Right cardiac atrium (tissue), 5 donors: ENCODE measurements around the gene HOXC13. TPM values are rescaled to one million over a fixed set of nuclear protein-coding genes. Genes with fewer than 3 reads are reported as not detected.

Source experiments
- ATAC-seq, 2 donors: fragments of 200-7000 bp; cut with Tn5 transposase; one replicate each; pipeline versions ENCODE4 v1.8.0 to v1.9.1; 2020; ENCODE audit warnings: moderate library complexity in 2 of 2, mild to moderate bottlenecking in 1 of 2
- DNase-seq, 3 donors: peaks; one replicate each; pipeline ENCODE4 v3.0.0-alpha.2; 2020
- H3K27ac ChIP-seq: one replicate; pipeline ENCODE4 v1.5.1; 2013; ENCODE audit warnings: mild to moderate bottlenecking, low read length, control low read depth, moderate library complexity
- H3K27me3 ChIP-seq: one replicate; pipeline ENCODE4 v1.6.1; 2013; ENCODE audit not compliant: control insufficient read depth, insufficient read depth
- H3K4me1 ChIP-seq: one replicate; pipeline ENCODE4 v1.6.1; 2013; ENCODE audit warnings: low read length; ENCODE audit not compliant: control insufficient read depth, insufficient read depth
- H3K4me3 ChIP-seq: one replicate; pipeline ENCODE4 v1.5.1; 2013; ENCODE audit warnings: low read length, control low read depth
- H3K9me3 ChIP-seq: one replicate; pipeline ENCODE4 v1.6.1; 2013; ENCODE audit warnings: low read length; ENCODE audit not compliant: control insufficient read depth
- WGBS: extraction: QIAGEN DNeasy Blood & Tissue Kit; methylation state at CpG from one replicate; pipeline ENCODE4 v1.1.7; 2013; 5-methylcytosine and 5-hydroxymethylcytosine counted together
- intact Hi-C, 4 donors: fragments of 100-400 bp; cut with DNase I; formaldehyde crosslinking; loops; one replicate each; pipeline versions ENCODE4 v1.11.0 to v1.14.0; 2022 to 2023
- polyA plus RNA-seq: library from polyadenylated mRNA; stranded (reverse); fragments of 200-250 nt; gene quantifications from one replicate; pipeline ENCODE4 v1.2.3, GENCODE V29; 2013
- total RNA-seq, 4 donors: library from RNA; stranded (reverse); fragmentation: NEBNext Ultra II Directional; extraction: Animal tissue kit (Norgen Biotek cat#: 25700); gene quantifications; one replicate each; pipeline ENCODE4 v1.2.1, GENCODE V29; 2021
- donor health status: healthy with polysubstance abuse.
- donor health status: DM: no; HTN: yes; CAD: no.
- donor health status: DM: no; HTN: no; CAD: no.
- donor health status: DM: no; HTN: yes; CAD: no; lungs with severe emphysema.
- donor health status: DM: yes; HTN: yes; CAD: no.

The HOXC13 gene
- total and polyA plus RNA-seq, 5 donors = not detected

DNA sequence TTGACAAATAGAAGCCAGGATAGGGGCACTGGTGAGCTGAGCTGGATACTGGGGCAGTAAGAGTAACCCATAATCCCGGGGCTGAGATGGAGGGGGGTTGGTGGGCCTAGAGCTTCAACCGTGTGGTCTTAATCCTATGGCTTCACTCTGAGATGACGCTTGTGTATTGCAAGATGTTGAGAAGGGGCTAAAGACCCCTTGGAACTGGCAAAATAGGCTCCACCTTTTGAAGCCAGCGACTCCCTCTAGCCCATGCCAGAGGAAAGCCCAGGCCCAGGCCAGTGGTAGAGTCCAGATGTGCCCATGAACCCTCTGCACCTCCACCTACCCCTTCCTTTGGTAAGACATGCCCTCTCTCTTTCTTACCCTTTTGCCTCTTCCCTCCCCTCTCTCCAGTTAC is 20.7 kb downstream of the HOXC13 start:
- Histone ChIP-seq H3K4me1 (no peaks in the 10 kb centered on the region), H3K27ac (no peak overlapping the region), H3K4me3 (no peak overlapping the region), H3K27me3 (no peaks in the 10 kb centered on the region), H3K9me3 (no peaks in the 10 kb centered on the region)
- intact Hi-C loops = no loop called here
- DNase-seq (no peak), ATAC-seq (no peak)
- 14% methylated on average over 4 of the region's 4 CpGs for WGBS

DNA sequence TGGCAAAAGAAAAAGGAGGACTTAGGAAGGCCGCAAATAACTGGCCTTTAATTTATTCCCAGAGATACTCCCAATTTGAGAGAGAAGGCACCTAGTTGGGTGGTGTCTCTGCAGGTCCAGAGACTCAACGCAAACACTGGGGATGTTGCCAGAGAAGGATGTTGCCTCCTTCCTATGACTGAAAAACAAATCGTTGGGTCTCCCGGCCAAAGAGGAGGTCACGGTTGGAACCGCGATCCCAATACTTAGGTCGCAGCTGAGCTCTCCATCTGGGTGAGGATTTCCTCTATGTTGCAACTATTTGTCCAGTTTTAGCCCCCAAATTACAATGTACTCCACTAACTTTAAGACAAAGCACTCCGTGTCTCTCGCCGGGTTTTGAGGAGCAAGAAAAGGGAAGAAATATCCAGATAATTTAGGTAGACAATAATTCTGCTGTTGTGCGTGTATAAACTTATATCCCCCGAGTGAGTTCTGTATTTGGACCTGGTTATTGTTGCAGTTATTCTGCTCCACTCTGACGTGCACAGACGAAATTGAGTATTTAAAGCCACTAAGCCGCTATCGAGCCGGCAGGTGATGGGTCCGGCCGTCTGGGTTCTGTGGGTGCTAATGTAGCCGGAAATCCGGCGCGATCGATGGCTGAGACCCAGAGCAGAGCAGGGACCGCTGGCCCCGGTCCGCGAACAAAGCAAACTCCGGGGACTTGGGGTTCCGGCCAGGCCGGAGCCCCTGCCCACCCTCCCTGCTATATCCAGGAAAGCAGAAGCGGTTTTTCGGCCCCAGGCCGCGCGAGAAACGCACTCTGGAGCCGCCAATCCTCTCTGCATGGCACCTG is 21.8 kb downstream of the HOXC13 start:
- H3K4me3 ChIP-seq = no peak overlapping the region
- intact Hi-C loops = no loop called here
- H3K27ac ChIP-seq = no peak overlapping the region

DNA sequence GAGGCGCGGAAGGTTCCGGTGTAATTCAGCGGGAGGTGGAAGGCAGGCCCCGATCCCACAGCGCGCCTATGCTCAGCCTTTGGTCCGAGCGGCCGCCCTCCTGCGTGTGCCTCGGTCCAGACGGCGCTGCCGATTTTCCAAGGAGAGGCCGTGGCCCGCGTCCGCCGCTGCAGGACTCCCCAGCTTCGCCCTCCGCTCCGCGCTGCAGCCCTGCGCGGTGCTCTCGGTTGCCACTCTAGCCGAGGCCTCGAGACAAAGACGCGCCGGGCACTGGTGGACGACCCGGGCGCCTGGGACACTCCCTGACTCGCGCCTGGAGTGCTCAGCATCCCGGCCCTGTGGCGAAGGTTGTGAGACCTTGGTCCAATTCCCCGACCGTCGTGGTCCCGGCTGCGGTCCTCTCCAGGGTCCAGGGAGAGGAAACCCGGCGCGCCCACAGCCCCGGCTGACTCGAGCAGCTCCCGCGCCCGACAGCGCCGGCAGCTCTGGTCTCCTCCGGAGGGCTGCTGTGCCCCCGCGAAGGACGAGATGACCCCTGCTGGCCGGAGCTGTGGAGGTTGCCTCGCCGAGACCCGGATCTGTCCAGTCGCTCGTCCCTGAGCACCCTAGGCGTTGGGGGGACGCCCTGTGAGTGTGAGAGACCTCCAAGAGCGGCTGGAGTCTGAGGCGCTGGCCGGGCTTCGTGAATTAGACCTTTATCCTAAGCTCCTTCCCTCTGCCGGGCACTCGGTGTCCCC is 22.6 kb downstream of the HOXC13 start:
- Histone ChIP-seq H3K27ac (no peak overlapping the region), H3K4me3 (no peak overlapping the region), H3K4me1 (no peaks in the 10 kb centered on the region), H3K27me3 (peaks cover 2% of the 10 kb centered on the region), H3K9me3 (no peaks in the 10 kb centered on the region)
- 2% methylated on average over 72 of the region's 72 CpGs for WGBS
- intact Hi-C loops = no loop called here
- no peak for DNase-seq
- no peak for ATAC-seq

More for the DNA sequence above, 21.8 kb downstream of the HOXC13 start:
- peaks cover 2% of the 10 kb centered on the region for H3K27me3 ChIP-seq
- H3K4me1 ChIP-seq = no peaks in the 10 kb centered on the region
- no peaks in the 10 kb centered on the region for H3K9me3 ChIP-seq
- no peak for DNase-seq
- no peak for ATAC-seq
- 9% methylated on average over 39 of the region's 39 CpGs for WGBS

DNA sequence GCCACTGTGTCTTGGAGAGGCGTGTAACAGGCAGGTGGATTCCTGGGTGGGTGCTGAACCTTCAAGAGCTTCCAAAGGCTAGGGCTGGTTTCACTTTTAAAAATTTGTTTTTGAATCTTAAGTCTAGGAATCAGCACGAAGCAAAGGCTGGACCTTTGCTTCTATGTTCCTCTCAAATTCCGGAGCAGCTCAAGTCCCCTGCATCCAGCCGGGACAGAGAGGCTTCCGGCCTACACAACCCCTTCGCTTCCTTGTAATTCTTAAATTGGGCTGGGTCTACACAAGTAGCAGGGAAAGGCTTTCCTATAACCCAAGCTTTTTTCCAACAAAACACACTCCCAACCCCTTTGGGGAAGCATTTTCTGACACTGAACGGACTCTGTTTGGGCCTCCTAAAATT is 24.4 kb downstream of the HOXC13 start:
- Histone ChIP-seq H3K9me3 (no peaks in the 10 kb centered on the region), H3K27me3 (peaks cover 2% of the 10 kb centered on the region), H3K4me3 (no peak overlapping the region), H3K4me1 (no peaks in the 10 kb centered on the region), H3K27ac (no peak overlapping the region)
- WGBS = 24% methylated on average over 7 of the region's 7 CpGs
- ATAC-seq (no peak), DNase-seq (no peak)
- intact Hi-C loops = no loop called here

DNA sequence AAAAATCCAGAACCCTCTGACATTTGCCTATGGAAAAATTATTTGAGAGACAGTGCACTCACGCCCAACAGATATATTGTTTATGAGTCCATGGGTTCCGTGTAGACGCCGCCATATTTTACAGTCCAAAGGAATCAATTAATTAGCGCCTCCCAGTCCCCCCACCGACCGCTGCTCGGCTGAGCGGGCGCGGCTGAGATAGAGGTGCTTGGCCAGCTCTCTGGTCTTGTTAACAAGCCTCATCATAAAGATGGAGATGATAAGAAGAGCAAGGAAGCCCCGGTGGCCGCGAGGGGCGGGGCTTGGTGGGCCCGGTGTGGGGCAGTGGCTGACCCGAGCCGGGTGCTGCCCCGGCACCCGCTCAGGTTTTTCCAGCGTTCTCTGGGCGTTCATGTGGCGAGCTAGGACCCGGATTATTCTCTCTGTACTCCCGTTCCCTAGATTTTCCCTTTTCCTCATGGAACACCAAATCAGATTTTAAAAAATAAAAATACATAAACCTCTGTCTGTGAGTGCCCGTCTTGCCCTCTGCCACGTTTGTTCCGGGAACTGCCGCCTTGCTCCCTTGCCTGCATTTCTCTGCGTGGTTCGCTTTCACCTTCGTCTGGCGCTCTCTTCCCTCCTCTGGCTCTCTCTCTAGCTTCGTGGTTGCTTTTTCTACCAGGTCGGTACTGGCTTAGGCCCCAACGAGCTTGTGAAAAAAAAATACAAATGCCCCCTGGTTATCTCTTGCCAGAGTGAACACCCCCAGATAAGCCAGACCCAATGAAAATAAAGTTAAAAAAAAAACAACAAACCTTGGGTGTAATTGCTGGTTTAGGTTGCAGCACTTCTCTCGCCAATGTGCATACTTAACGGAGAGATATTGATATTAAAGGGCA is 25.0 kb downstream of the HOXC13 start:
- no peak overlapping the region for H3K27ac ChIP-seq
- DNase-seq = no peak
- no peak for ATAC-seq
- H3K9me3 ChIP-seq = no peaks in the 10 kb centered on the region
- peaks cover 2% of the 10 kb centered on the region for H3K27me3 ChIP-seq
- WGBS = 7% methylated on average over 38 of the region's 38 CpGs
- intact Hi-C loops = no loop called here
- H3K4me1 ChIP-seq = no peaks in the 10 kb centered on the region
- no peak overlapping the region for H3K4me3 ChIP-seq

DNA sequence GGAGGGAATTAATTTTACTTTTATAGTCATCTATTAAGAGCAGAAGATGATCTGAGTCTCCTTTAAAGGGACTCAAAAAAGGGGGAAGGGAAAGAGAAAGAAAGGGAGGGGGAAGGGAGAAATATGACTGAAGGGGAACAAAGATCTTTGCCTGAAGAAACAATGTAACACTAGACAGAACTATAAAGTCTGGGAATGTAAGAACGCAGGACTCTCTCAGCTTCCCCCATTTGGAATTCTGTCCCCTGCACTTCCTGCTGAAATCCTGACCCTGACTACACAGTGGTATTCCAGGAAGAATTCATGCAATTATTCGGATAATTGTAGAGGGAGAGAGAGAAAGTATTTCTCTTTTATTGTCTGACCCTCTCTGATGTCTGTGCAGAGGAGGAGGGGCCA is 25.7 kb downstream of the HOXC13 start:
- ATAC-seq = no peak
- intact Hi-C loops = no loop called here
- DNase-seq = no peak
- Histone ChIP-seq H3K4me3 (no peak overlapping the region), H3K9me3 (no peaks in the 10 kb centered on the region), H3K27me3 (peaks cover 2% of the 10 kb centered on the region), H3K4me1 (no peaks in the 10 kb centered on the region), H3K27ac (no peak overlapping the region)
- 12% methylated on average over 2 of the region's 2 CpGs for WGBS

DNA sequence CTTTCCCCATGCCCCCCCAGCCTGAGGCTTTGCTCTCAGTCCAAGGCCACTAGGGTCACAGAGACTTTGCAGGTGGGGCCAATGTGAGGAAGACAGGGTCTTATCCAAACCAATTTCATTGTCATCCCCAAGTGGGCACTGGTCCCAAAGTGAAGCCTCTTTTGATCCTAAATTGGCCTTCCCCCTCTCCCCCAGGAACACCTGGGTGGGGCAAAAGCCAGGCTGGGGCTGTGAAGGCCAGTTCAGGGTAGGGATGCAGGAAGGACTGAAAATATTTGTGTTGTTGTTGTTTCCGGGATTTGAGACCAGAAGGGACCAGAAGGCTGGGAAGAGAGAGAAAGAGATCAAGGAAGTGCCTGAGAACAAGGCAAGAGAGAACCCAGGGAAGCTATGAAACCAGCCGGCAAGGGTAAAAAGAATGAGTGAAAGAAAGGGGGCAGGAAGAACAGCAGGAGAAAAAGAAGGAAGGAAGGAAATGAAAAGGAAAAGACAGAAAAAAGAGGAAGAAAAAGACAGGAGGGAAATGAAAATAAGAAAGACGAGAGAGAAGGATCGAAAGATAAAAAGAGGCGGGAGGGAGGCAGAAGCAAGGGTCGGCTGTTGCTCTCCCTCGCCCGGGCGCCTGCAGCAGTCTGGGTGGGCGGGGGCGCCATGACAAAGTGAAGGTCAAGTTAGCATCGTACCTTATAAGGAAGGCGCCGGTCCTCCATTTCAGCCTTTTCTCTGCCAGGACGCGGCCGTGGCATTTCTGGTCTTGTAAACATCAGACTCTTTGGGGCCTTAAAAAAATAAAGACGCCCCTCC is 26.9 kb downstream of the HOXC13 start:
- Histone ChIP-seq H3K4me3 (no peak overlapping the region), H3K9me3 (no peaks in the 10 kb centered on the region), H3K4me1 (no peaks in the 10 kb centered on the region), H3K27ac (no peak overlapping the region), H3K27me3 (peaks cover 2% of the 10 kb centered on the region)
- DNase-seq = no peak
- ATAC-seq = no peak
- intact Hi-C loops = no loop called here
- WGBS = 4% methylated on average over 18 of the region's 18 CpGs

DNA sequence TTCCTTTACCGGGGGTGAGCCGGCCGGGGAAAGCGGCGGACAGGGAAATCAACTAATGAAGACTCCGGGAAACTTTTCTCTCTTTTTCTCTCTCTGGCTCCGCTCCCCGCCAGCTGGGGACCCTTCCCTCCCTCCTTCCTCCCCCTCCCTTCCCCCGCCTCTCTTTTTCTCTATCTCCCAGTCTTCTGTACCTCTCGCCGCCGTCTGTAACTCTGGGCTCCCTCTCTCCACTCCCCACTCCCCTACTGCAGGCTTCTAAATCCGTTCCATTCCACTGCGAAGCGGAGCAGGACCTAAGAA is 27.4 kb downstream of the HOXC13 start:
- Histone ChIP-seq H3K9me3 (no peaks in the 10 kb centered on the region), H3K4me3 (no peak overlapping the region), H3K27me3 (peaks cover 2% of the 10 kb centered on the region), H3K27ac (no peak overlapping the region), H3K4me1 (no peaks in the 10 kb centered on the region)
- ATAC-seq = no peak
- WGBS = 5% methylated on average over 15 of the region's 15 CpGs
- DNase-seq = no peak
- intact Hi-C loops = no loop called here

DNA sequence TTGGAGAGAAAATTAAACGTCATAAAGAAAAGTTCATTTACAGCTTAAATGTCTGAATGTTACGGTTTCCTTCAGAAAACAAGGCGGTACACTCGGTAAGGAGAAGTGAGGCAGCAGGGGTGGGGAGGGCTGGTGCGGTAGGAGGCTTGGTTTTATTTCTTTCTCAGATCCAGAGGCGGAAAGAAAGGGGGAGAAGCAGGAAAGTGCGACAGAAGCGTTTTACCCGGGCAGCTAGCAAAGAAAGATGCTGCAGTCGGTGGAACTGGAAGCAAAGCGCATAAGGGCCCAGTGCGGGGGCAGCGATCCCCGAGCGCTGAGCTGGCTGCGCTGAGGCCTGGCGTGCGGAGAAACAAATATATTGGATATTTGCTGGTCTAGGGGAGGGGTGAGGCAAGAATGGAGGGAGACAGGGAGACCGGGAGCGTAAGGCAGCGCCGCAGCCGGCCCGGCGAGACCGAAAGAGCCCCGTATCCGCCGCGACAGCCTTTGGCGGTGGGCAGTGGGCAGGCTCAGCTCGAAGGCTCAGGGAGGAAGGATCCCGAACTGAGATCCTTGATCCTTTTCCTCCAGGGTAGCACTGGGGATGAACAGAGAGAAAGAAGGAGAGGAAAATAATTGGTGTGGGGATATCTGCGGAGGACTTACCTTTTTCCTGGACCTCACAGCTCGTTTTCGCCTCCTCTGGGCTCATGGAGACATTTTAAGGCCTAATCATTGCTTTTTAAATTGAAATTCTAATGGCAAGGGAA is 27.9 kb downstream of the HOXC13 start:
- WGBS = 11% methylated on average over 36 of the region's 36 CpGs

DNA sequence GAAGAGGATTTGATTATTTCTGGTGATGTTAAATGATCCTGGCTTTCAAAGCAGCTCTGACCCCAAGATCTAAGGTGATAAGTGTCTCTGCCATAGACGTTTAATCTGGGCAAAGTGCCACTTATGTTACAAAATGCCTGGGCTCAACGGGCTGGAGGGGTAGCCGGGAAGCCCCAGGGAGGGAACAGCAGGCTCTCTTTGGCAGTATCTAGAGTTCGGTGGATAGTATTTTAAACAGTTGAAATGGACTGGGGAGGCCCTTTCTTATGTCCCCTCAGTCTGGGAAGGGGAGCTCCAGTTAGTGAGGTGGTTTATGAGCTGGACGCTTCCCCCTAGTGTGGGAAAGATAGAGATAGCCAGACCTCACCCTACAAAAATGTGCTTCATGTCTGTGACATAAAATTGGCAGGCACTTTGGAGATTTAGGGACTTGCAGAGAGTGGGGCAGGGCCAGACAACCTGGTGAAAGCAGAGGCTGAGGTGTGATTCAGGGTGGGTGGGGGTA is 28.8 kb downstream of the HOXC13 start:
- Histone ChIP-seq H3K27me3 (peaks cover 2% of the 10 kb centered on the region), H3K27ac (no peak overlapping the region), H3K9me3 (no peaks in the 10 kb centered on the region), H3K4me3 (no peak overlapping the region), H3K4me1 (no peaks in the 10 kb centered on the region)
- DNase-seq = no peak
- no peak for ATAC-seq
- WGBS = 16% methylated on average over 5 of the region's 5 CpGs
- intact Hi-C loops = no loop called here

More for the DNA sequence above, 27.9 kb downstream of the HOXC13 start:
- Histone ChIP-seq H3K9me3 (no peaks in the 10 kb centered on the region), H3K27me3 (peaks cover 2% of the 10 kb centered on the region), H3K4me3 (peak overlapping the region; percentile 18), H3K4me1 (no peaks in the 10 kb centered on the region), H3K27ac (no peak overlapping the region)
- ATAC-seq (no peak), DNase-seq (no peak)
- intact Hi-C loops = no loop called here
